ENCODE data around the gene MAP2K3.
"Not testable (repeated sequence)": the region's sequence is repeated elsewhere in the genome, so short reads cannot be mapped to it uniquely, and the experiment has no call there.

Gene MAP2K3

GRCh38 chr17:21303441-21304065, 19.0 kb downstream of the MAP2K3 start:
- Histone ChIP-seq H3K9me3 (ENCODE audit: control insufficient read depth, insufficient read depth, low read depth, low read length) (no peaks in the 10 kb centered on the region), H3K36me3 (ENCODE audit: control insufficient read depth in 2 of 2, insufficient read depth in 1 of 2, low read length in 2 of 2) (peaks cover 10 to 82% of the 10 kb centered on the region in 2 experiments; a peak in 2 of 3 replicates), H3K4me3 (ENCODE audit: low read depth, low read length) (no peak overlapping the region), H3K27ac (ENCODE audit: extremely low read depth, low read depth, low read length) (no peak overlapping the region), H3K4me1 (ENCODE audit: control insufficient read depth, insufficient read depth, low read length) (no peaks in the 10 kb centered on the region)
- CTCF ChIA-PET: no interaction called here
- TF ChIP-seq ZNF37A (tag by site-specific recombination; IDR thresholded peaks at IDR 0.05) (no peak), ZNF148 (tag by site-specific recombination; IDR thresholded peaks at IDR 0.05; ENCODE audit: borderline replicate concordance) (no peak), ZNF449 (tag by site-specific recombination; IDR thresholded peaks at IDR 0.05) (no peak), WT1 (tag by site-specific recombination; IDR thresholded peaks at IDR 0.05) (no peak), PRDM1 (tag by site-specific recombination; IDR thresholded peaks at IDR 0.05) (no peak), ZNF701 (tag by site-specific recombination; IDR thresholded peaks at IDR 0.05) (no peak), SP3 (tag by site-specific recombination; IDR thresholded peaks at IDR 0.05) (no peak)
- POLR2A ChIA-PET: no interaction called here

GRCh38 chr17:21304091-21304490, 19.6 kb downstream of the MAP2K3 start:
- ChIA-PET POLR2A (no interaction called here), CTCF (no interaction called here)
- H3K9me3 ChIP-seq (ENCODE audit: control insufficient read depth, insufficient read depth, low read depth, low read length): no peaks in the 10 kb centered on the region
- H3K4me1 ChIP-seq (ENCODE audit: control insufficient read depth, insufficient read depth, low read length): no peaks in the 10 kb centered on the region
- no peak overlapping the region for H3K27ac ChIP-seq (ENCODE audit: extremely low read depth, low read depth, low read length)
- TF ChIP-seq ZNF214 (tag by site-specific recombination; IDR thresholded peaks at IDR 0.05; ENCODE audit: borderline replicate concordance) (no peak), ZNF133 (tag by site-specific recombination; IDR thresholded peaks at IDR 0.05) (no peak), REST (tag by site-specific recombination; IDR thresholded peaks at IDR 0.05) (no peak), GFI1B (tag by site-specific recombination; IDR thresholded peaks at IDR 0.05) (no peak), ZBTB17 (tag by site-specific recombination; IDR thresholded peaks at IDR 0.05) (no peak), ZNF223 (tag by site-specific recombination; IDR thresholded peaks at IDR 0.05) (no peak), SCRT1 (tag by site-specific recombination; IDR thresholded peaks at IDR 0.05; ENCODE audit: borderline replicate concordance) (no peak)
- no peak overlapping the region for H3K4me3 ChIP-seq (ENCODE audit: low read depth, low read length)
- peaks cover 10 to 82% of the 10 kb centered on the region in 2 experiments; a peak in 2 of 3 replicates for H3K36me3 ChIP-seq (ENCODE audit: control insufficient read depth in 2 of 2, insufficient read depth in 1 of 2, low read length in 2 of 2)

GRCh38 chr17:21304551-21305151, 20.1 kb downstream of the MAP2K3 start:
- CTCF ChIA-PET; H3K4me1 ChIP-seq (ENCODE audit: control insufficient read depth, insufficient read depth, low read length); H3K4me3 ChIP-seq (ENCODE audit: low read depth, low read length); POLR2A ChIA-PET; H3K9me3 ChIP-seq (ENCODE audit: control insufficient read depth, insufficient read depth, low read depth, low read length); H3K27ac ChIP-seq (ENCODE audit: extremely low read depth, low read depth, low read length): not testable (repeated sequence)
- H3K36me3 ChIP-seq (ENCODE audit: control insufficient read depth in 2 of 2, insufficient read depth in 1 of 2, low read length in 2 of 2): peaks cover 5 to 80% of the 10 kb centered on the region in 2 experiments; a peak in 2 of 3 replicates

- peaks cover 4 to 78% of the 10 kb centered on the region in 2 experiments; a peak in 2 of 3 replicates for H3K36me3 ChIP-seq (ENCODE audit: control insufficient read depth in 2 of 2, insufficient read depth in 1 of 2, low read length in 2 of 2)
- H3K4me3 ChIP-seq (ENCODE audit: low read depth, low read length); H3K4me1 ChIP-seq (ENCODE audit: control insufficient read depth, insufficient read depth, low read length); POLR2A ChIA-PET; H3K27ac ChIP-seq (ENCODE audit: extremely low read depth, low read depth, low read length); H3K9me3 ChIP-seq (ENCODE audit: control insufficient read depth, insufficient read depth, low read depth, low read length): not testable (repeated sequence)
- CTCF ChIA-PET: interaction anchor here (0.7 to 0.9 kb wide), 2 partner anchors 11 to 206 kb away, joined by 3 to 5 read pairs; no protein-coding TSS in a partner anchor
Observed at GRCh38 chr17:21305431-21306180, 21.1 kb downstream of the MAP2K3 start.

Measured in HEK293 (cell line).